Testis (tissue), 2 donors: Measurements from ENCODE around the gene TMEM11.

Experiments
- CTCF ChIP-seq, 3 experiments: fragments of 450-650 bp in 2 of 3; fragments of 200-600 bp in 1 of 3; sonication (generic) in 1 of 3; IDR thresholded peaks; one replicate each; pipeline ENCODE4 v1.5.1; 2016 to 2019; ENCODE audit warnings: antibody characterized with exemption in 3 of 3, mild to moderate bottlenecking in 2 of 3, moderate library complexity in 1 of 3
- POLR2A ChIP-seq: fragments of 450-650 bp; IDR thresholded peaks from one replicate; pipeline ENCODE4 v1.6.1; 2017; ENCODE audit warnings: antibody characterized with exemption, mild to moderate bottlenecking, moderate library complexity

DNA sequence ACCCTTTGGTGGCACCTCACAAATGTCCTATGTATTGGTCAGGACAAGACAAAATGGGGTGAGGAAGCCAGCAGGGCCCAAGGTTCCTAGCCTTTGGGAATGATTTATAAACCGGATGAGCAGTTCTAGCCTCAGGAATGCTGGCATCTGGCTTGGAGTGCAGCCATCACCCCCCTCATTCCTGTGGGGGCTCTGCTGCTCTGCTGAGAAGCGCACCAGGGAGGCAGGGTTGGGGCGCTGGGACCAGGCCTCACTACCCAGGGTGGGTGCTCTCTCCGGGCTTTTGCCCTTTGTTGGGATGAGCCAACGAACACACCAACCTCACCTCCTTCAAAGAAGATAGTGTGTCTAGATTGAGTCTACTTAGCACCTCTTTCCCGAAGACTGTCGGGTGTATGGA lies 39.2 kb downstream of the TMEM11 start:
- no peak for TF ChIP-seq CTCF (IDR thresholded peaks at IDR 0.05)
- TF ChIP-seq POLR2A, result no peak
